CD4-positive, alpha-beta T cell treated with Interleukin-17A for 4 hours (primary cell): ENCODE data around the gene UBE2I.
A peak's percentile ranks its signal among the peaks of the same experiment; 100 is the strongest.

Experiments used
- DNase-seq: peaks from one replicate; pipeline ENCODE4 v3.0.0-alpha.2; 2020; ENCODE audit warnings: mixed read lengths

The UBE2I gene

DNA sequence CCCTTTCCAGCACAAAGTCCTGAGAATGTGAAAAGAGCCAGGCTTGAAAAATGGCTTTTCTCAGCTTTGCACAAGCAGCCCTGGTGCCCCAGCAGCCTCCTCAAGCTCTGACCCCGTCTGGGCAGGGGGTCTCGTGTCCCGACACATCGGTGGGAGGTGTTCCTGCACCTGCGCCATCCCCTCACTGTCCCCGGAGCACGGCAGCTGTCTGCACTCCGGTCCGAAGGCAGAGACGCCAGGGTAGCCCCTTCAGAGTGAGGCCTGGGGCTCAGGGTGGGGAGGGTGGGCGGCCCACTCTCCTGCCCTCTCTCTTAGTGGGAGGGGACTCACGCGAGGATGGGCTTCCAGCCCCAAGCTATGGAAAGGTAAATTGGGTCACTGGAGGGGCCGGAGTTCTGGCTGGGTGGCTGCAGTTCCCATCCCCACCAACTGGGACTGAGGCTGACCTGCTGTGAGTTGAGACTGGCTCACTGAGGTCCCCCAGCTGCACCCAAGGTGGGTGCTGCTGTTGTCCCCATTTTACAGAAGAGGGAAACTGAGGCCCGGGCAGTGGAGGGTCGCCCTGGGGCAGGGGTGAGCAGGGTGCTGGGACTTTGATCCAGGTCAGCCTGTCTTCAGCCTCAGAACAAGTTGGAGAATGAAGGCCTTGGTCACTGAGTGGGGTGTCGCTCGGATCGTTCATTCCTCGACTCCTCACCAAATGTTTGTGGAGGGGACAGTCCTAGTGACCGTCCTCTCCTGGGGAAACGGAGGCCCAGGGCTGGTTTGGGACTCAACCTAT is 21.7 kb downstream of the UBE2I start:
- DNase-seq, result no peak

DNA sequence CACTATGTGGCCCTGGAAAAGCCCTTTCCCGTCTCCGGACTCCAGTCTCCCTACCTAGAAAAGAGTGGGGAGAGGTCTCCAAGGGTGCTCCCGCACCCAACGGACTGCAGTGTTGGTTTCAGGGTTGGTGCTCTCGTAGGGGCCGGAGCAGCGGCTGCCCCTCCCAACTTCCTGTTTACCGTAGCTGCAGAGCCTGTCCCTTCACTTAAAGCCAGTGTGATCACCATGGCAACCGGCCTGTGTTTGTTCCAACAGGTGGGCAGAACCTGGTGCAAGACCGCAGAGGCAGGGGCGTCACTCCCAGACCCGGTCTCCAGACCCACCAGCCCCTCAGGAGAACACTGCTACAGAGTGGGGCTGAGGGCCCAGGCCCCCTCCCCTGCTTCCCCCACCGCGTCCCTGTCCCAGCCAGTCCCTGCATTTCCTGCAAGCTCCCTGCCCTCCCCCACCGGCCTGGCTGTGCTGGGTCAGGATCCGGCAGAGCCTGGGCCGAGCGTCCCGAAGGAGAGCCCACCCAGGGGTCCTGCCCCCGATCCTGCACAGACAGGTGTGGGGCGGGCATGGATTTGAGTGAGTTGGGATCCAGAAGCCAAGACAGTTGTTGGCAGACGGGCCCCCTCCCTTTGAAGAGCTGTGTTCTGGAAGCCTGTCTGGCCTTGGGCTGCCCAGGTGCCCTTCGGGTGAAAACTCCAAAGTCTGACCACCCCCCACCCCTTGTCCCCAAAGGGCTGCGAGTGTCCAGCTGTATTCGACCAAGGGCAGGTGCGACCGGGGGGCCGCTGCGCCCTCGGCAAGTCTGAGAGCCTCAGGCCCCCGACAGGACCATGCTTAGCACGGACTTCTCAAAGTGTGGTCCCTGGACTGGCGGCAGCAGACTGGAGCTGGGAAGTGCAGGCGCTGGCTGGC is 22.5 kb downstream of the UBE2I start:
- peak; percentile 44 for DNase-seq

DNA sequence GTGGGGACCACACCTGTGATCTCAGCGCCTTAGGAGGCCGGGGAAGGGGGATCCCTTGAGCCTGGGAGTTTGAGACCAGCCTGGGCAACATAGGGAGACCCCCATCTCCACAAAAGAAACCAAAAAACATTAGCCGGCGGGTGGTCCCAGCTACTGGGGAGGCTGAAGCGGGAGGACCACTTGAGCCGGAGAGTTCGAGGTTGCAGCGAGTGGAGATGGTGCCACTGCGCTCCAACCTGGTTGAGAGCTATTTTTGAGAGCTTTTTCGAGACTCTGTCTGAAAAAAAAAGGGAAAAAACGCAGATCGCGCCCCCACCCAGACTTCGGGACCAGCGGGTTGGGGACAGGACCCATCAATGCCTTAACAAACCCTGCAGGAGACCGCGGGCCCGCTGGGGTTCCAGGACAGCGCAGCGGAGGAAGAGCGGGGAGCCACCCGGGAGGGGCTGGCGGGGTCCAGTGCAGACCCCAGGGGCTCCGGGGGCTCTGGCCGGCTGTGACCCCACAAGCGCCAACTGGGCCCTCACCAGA is 23.2 kb downstream of the UBE2I start:
- no peak for DNase-seq

DNA sequence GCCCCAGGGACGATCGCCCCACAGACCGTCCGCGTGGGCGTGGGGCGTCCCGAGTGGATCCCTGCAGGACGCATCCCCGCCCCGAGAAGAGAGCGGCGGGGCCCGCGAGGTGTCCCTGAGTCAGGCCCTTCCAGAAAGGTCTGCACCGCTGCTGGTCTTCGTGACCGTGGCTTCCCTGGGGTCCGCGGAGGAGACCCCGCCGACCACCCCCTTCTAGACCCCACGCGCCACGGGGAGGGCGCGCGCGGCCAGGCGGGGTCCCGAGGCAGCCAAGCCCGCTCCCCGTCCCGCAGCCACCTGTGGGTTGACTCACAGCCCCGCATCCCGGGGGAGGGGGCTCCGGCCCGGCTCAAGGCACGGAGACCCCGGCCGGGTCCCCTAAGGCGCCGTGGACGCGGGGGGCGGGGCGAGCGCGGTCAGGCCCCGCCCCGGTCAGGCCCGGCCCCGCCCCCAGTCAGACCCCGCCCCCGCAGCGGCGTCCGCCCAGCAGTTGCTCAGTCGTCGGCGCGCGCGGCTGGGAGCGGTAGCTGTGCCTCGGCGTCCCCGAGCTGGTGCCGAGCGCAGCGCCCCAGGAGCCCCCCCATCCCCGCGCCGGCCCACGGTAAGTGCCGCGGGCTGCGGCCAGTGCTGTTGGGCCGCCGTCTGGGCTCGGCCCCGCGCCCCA is 23.8 kb downstream of the UBE2I start, which contains the start of gene BAIAP3:
Gene BAIAP3, plus strand, starts transcription at position 497 of the 664 bp plus-strand sequence. CDS start 4,905 bp downstream, outside the sequence.
- DNase-seq, result peak; percentile 50

DNA sequence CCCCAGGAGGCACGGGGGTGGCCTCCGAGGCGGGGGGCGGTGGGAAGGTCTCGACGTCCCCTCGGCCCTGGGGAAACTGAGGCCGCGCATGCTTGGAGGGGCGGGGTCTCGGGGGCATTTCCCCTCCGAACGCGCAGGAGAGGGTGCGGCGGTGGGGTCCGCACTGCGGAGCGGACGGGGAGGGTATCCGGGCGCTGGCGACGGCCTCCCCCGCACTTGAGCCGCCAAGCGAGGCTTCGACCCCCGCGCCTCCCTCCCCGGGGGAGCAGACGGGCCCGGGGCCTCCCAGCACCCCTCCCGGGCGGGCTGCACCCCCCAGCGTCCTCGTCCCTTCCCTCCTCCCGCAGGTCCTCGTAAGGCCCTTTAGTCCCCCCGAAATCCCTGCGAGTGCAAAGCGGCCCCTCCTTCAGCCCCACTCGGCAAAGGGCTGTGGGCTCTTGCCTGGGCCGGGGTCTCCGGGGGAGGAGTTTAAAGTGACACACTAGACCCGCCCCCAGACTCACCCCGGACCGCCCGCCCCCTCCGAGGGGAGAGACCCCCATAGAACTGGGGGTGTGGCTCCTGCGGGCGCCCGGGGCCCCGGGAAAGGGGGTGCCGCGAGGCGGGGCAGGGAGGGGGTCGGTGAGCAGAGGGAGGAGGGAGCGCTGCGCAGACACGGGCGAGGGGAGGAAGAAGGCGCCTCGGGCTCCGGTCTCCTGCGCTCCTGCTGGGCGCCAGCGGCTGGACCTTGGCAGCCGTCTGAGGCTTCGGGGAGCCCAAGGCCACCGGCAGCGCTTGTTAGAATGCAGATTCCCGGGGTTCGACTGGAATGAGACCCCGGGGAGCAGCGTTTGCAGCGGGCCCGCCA is 24.6 kb downstream of the UBE2I start:
- DNase-seq, result no peak

DNA sequence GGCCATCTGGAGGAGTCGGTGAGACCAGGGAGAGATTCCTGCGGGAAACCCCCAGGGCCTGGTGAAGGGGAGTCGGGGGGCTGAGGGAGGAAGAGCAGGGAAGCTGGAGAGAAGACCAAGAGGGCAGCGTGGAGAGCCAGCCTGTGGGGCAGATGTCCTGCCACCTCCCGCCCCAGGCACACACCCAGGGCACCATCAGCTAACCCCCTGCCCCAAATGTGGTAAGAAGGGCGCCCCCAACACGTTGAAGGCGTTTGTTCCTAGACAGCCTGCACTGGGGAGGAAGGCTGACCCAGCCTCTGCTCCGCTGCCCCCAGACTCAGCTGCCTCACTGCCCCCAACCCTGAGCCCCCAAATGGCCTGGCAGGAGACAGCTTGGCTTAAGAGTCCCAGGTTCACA is 25.3 kb downstream of the UBE2I start:
- DNase-seq, result no peak

DNA sequence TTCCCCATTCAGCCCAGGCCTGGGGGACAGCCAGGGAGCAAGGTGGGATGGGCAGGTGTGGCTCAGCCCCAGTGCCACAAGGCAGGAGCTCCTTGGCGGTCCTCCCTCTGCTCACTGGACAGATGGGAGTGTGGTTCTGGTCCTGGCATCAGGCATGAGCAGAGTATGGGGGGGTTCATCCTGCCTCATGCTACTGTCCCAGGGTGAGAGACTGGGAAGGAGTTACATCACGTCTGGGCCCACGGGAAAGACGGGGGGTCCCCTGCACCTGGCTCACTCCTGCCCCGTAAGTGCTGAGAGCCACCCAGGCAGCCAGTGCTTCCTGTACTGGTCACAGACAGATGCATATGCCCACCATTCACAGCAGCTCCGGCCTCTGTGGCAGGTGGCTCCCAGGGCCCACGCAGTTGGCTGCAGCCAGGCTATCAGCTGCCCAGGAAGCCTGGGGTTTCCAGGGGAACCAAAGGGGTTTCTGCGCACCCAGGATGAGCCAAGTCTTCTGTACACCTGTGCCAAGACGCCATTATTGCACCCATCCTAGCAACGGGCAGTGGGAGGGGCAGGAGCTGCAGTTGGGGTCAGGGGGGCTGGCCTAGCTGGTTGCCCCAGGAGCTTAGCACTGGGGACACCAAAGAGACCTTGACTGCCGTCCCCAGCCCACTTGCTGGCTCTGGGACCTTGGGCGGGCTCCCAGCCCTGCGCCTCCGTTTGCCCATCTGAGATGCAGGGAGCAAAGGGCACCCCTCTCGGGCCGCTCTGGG is 26.0 kb downstream of the UBE2I start:
- no peak for DNase-seq

DNA sequence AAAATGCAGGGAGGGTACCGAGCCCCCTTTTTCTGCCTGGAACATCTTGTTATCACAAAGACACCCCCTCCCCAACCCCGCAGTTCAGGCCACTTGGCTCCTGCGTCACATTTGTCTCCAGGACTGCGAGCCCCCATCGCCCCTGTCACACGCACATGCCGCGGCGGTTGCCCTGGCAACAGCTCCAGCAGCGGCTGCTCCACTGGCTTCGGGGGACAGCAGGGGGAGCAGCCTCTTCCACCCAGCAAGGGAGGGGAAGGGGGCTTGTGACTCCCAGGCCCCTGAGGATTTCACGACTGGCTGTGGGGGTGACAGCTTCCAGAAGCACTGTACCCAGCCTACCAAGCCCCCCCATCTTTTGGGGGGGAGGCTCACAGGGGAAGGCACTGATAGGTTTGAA is 26.6 kb downstream of the UBE2I start:
- no peak for DNase-seq

DNA sequence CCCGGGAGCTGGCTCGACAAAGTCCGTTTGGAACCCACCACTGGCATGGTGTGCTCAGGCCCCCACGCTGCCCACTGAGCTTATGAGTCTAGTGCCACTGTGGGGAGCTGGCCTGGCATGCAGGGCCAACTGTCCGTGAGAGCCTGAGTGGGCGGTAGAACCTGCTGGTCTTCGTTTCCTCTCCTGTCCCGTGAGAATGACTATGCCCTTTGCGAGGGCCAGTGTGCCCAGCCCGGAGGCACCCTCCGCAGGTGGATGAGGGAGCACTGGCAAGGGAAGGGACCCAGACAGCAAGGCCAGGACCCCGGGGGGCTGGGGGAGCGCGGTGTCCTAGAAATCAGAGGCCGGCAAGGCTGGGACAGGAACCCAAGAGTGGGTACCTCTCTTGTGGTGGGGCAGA is 27.2 kb downstream of the UBE2I start:
- no peak for DNase-seq

DNA sequence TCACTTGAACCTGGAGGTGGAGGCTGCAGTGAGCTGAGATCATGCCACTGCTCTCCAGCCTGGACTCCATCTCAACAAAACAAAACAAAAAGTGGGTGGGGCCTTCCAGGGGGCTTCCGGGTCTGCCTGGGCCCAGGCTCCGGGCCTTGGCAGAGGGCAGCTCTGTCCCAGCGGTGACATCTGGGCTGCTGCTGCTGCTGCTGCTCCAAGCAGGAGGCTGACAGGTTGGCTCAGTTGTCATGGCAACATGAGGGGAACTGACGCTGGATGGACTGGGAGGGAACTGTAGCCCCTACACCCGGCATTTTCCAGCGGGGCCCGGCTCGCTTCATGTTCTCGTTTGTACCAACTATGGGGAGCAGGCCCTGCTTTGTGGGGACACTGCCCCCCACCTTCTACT is 28.1 kb downstream of the UBE2I start:
- no peak for DNase-seq

DNA sequence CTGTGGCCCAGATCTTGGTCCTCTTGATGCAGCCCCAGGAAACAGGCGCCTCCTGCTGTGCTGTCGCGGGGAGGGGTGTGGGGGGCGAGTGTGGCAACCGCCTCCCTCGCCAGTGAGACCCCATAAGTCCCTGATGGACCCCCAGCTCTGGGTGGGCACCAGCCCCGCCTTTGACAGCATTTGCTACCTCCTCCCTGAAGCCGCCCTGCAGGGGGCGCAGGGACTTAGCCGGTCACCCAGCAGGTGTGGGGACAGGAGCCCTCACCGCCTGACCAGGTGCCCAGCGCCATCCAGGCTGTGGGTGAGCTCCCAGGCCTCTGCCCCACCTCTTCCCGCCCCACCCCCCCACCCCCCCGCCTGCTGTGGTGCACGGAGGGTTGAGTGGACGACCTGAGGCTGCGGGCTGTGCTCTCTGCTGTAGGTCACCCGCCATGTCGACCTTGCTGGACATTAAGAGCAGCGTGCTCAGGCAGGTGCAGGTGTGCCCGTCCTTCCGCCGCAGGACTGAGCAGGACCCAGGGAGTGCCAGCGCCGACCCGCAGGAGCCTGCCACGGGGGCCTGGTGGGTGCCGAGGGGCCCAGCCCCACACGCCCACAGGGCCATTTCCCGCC is 28.8 kb downstream of the UBE2I start:
- peak; percentile 50 for DNase-seq

DNA sequence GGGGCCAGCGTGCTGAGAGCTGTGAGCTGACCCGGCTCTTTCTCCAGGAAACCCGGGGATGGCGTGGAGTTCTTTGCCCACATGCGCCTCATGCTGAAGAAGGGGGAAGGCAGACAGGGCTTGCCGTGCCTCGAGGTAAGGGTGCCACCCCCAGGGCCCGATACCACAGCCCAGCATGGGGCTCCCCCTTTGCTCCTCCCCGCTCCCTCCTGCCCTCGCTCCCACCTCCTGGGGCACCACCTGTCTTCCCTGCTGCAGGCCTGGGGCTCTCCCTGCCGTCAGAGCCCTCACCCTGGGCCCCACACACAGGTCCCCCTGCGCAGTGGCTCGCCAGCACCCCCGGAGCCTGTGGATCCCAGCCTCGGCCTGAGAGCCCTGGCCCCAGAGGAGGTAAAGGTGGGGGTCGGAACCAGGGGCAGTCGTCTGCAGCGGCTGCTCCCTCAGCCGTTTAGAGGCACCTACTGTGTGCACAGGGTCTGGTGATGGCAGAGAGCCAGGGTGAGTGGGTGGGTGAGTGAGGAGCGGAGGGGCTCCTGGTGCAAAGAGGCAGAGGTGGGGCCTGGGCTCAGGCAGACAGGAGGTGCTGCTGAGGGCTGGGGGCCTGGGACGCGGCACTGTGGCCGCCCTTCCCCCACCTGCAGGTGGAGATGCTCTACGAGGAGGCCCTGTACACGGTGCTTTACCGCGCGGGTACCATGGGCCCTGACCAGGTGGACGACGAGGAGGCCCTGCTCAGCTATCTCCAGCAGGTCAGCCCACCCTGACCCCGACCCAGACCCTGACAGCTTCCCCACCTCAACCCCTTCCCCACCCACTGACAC is 29.6 kb downstream of the UBE2I start:
- DNase-seq, result no peak

DNA sequence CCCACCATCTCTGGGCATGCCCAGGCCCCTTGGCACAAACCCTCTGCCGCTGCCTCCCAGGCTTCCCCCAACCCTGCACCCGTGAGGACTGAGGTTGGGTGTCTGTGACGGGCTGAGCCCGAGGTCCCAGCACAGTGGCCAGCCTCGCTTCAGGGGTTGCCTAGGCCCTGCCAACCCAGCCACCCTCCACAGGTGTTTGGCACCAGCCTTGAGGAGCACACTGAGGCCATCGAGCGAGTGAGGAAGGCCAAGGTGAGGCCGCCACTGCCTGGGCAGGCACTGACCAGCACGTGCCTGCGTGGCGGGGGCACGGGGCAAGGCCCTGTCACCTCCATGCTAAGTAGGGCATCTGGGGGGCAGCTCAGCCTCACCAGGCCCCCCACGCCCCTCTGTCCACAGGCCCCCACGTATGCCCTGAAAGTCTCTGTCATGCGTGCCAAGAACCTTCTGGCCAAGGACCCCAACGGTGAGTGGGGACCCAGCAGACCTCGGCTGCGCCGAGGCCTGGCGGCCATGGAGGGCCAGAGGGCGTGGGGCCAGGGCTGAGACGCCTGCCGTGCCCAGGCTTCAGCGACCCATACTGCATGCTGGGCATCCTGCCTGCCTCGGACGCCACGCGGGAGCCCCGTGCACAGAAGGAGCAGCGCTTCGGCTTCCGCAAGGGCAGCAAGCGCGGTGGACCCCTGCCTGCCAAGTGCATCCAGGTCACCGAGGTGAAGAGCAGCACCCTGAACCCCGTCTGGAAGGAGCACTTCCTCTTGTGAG is 31.5 kb downstream of the UBE2I start:
- no peak for DNase-seq

DNA sequence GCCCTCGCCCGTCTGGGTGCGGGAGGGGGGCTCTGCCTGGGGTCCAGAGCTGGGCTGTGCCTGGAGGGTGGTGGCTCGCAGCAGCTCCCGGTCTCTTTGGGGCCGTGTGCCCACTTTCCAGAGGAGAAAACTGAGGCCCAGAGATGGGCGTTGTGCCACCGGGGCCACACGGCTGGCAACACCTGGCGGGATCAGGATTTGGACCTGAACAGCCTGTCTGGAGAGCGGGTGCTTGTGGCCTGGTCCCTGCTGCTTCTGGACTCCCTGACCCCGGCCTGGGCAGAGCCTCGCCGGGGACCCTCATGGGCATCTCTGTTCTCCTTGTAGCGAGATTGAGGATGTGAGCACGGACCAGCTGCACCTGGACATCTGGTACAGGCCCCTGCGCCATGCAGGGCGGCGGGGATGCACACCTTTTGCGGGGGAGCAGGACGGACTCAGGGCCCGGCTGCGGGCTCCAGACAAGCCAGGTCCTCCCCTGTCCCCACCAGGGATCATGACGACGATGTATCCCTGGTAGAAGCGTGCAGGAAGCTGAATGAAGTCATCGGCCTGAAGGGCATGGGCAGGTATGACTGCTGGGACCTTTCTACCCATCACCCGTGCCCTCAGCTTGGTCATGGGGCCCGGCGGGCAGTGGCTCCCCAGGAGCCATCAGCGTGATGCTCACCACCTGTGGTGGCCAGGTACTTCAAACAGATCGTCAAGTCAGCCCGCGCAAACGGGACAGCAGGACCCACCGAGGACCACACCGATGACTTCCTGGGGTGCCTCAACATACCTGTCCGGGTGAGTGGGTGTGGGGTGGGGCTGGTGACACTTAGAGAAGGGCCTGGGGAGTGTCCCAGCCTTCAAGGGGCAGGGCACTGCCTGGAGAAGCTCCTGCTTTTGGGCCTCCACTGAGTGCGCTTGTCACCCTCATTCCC is 32.3 kb downstream of the UBE2I start:
- DNase-seq, result no peak

DNA sequence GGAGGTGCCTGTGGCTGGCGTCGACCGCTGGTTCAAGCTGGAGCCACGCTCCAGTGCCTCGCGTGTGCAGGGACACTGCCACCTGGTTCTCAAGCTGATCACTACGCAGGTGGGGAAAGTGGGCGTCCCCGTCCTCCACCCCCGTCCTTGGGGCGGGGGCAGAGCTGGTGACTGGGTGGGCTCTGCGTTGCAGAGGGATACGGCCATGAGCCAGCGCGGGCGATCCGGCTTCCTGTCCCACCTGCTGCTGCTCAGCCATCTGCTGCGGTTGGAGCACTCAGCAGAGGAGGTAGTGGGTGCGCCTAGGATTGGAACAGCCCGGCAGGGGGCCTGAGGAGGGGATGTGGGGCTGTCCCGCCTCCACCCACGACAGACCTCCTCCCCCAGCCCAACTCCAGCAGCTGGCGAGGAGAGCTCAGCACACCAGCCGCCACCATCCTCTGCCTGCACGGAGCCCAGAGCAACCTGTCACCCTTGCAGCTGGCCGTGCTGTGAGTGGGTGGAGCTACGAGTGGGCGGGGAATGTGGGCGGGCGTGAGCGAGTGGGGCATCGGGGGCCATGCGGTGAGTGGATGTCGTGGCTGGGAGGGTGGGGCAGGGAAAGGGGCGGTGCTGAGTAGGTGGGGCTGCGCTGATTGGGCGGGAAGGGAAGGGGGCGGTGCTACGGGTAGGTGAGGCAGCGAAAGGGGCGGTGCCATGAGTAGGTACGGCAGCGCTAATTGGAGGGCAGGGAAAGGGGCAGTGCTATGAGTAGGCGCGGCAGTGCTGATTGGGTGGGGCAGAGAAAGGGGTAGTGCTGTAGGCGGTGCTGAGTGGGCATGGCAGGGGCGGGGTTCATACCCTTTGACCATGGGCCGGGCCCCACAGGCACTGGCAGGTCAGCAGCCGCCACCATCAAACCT is 33.3 kb downstream of the UBE2I start:
- peak; percentile 98 for DNase-seq

DNA sequence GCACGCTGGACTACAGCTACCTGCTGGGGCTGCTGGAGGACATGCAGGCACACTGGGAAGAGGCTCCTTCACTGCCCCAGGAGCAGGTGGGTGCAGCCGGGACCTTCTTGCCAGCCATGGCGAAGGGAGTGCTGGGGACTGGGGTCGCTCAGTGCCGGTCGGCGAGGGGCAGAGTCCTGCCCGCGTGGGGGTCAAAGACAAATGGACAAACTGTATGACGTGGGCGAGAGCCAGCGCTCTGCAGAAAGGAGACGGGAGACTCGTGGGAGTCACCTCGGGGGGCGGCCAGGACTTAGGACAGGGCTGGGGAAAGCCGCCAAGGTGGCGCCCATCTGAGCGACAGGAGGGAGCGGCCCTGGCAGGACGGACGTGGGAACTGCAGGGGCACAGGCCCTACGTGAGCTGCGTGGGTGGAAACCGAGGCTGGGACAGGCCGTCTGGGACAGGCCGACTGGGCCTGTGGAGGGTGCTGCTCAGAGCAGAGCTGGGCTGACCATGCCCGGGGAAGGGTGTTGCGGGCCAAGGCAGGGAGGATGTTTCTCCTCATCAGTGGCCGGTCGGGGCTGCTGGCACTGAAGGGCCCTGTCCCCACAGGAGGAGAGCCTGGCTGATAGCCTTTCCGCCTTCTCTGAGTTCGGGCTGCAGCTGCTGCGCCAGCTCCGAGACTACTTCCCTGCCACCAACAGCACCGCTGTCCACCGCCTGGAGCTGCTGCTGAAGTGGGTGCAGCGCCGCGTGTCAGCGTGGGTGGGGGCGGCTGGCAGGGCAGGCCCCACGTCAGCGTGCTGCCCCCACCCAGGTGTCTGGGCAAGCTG is 34.2 kb downstream of the UBE2I start:
- no peak for DNase-seq
